GM21360 (cell line): Measurements from ENCODE around the gene GPR179.
A peak's percentile ranks its signal among the peaks of the same experiment; 100 is the strongest.
"Not testable (repeated sequence)": the region's sequence is repeated elsewhere in the genome, so short reads cannot be mapped to it uniquely, and the experiment has no call there.

Source experiments
- ATAC-seq: cut with Tn5 transposase; IDR thresholded peaks from one replicate; pipeline ENCODE4 v1.9.1; 2021; ENCODE audit warnings: mild to moderate bottlenecking, moderate library complexity; ENCODE audit not compliant: unreplicated experiment

Gene GPR179

GRCh38 chr17:38325221-38325851 lies 18.4 kb downstream of the GPR179 start:
- no peak for ATAC-seq

- no peak for ATAC-seq
Observed at GRCh38 chr17:38324772-38325171, 19.0 kb downstream of the GPR179 start.

DNA sequence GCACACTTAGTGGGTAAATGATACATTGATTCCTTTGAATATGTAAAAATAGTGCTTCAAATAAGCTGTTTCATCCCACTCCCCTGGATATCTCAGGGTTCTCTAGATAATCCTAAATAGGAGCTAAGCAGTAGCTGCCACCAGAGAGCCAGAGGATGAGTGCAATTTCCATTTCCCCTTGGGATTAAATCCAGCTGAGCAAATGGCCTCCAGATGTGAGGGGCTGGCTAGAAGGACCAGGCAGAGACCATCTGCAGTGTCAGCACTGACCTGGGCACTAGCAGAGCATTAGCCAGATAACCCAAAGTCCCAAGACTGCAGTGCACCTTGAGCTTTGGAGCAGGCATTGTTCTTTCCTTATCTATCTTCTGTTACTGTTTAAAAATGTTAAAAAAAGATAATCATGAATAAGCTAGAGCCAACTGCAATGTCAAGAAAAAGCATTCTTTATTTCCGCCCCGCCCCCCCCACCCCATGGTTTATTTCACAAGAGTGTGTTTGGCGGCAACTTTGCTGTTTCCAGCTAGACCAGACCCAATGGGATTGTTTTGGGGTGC lies 19.5 kb downstream of the GPR179 start:
- no peak for ATAC-seq

DNA sequence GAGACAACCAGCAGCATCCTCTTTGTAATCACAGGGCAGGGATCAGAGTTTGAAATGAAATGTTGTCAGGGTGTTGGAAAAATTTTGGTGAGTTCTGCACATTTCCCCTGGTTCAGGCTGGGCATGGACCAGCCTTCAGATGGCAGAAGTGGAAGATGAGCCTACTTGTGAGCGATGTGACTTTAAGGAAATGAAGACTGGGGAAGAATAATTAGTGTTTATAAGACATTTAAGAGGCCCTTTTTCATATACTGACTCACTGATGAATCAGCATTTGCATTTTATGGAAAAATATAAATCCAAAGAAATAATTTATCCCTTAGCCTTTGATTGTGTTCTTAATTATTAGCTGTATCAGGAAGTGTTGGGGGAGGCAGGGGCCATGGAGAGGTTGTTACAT lies 20.9 kb downstream of the GPR179 start:
- no peak for ATAC-seq

DNA sequence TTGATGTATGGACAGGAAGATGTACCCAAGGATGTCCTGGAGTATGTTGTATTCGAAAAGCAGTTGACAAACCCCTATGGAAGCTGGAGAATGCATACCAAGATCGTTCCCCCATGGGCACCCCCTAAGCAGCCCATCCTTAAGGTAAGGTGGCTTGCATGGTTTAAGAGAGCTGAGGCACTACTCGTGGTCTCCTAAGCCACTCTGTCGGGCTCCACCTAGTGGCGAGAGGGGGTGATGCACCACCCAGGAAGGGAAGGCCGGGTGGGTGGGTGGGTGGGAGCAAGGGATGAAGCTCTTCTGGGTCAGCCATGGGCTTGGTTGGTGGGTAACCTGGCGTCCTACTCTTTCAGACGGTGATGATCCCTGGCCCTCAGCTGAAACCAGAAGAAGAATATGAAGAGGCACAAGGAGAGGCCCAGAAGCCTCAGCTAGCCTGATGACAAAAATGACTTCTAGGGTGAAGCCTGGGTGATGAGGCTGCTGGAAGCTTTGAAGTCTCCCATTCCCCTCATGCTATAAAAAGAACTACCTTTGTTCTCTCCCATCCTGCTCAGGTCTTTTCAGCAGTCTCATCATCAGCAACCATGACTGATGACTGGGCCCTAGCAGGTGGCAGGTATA lies 21.5 kb downstream of the GPR179 start:
- no peak for ATAC-seq

DNA sequence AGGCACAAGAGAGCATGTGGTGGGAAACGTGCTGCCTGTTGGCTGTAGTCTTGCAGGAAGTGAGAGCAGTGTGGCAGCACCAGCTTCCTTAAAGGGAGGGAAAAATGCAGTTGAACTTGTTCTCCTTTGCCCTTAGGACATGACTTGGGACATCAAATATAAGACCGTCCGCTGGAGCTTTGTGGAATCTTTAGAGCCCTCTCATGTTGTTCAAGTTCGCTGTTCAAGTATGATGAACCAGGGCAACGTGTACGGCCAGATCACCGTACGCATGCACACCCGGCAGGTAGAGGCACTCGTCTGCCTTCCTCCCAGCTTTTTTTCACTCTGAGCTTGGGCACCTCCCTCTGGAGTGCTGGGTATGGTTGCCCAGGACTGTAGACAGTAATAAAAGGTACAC lies 23.3 kb downstream of the GPR179 start:
- no peak for ATAC-seq

- no peak for ATAC-seq
Observed at GRCh38 chr17:38317081-38317480, 26.7 kb downstream of the GPR179 start.

GRCh38 chr17:38315497-38315896 lies 28.3 kb downstream of the GPR179 start:
- ATAC-seq, result no peak

GRCh38 chr17:38296834-38297517 lies 46.8 kb downstream of the GPR179 start, which contains the start of gene MRPL45:
Gene MRPL45 (plus strand): TSS chr17:38297168. CDS start chr17:38297184, 16 bp downstream.
- peak; percentile 94 for ATAC-seq

GRCh38 chr17:38295602-38296365 lies 48.0 kb downstream of the GPR179 start:
- ATAC-seq, result not testable (repeated sequence)

DNA sequence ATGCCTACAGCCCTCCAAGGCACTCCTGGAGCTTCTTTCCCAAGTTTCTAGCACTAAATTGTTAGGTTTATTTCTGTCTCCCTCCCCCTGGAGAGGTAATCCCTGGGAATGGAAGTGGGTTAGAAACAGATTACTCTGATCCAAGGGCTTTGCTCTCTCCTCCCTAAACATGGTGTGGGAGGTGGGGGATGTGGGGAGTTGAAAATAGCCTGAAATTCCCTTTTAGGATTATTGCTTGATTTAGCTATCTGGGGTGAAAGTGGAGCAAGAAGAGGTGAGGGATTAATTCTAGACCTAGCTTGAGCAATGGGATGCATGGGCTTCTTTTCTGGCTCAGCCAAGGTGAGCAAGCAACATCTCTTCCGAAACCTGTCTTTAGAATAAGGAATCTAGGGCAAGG lies 54.0 kb downstream of the GPR179 start:
- ATAC-seq, result not testable (repeated sequence)

DNA sequence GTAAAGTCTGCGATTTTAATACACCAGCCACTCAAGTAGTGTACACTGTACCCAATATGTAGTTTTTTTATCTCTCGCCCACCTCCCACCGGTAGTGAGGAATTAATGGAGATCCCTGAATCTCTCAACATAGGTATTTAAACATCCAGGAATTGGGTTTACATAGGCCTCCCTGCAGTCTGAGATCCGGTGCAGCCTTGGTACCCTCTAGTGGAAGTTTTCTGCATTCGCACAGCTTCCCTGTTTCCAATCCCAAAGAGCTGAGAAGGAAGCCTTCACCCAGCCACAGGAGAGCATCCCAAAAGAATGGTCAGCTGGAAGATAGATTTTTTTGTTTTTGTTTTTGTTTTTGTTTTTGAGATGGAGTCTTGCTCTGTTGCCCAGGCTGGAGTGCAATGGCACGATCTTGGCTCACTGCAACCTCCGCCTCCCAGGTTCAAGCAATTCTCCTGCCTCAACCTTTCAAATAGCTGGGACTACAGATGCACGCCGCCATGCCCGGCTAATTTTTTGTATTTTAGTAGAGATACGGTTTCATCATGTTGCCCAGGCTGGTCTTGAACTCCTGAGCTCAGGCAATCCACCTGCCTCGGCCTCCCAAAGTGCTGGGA lies 55.4 kb downstream of the GPR179 start:
- ATAC-seq, result not testable (repeated sequence)

DNA sequence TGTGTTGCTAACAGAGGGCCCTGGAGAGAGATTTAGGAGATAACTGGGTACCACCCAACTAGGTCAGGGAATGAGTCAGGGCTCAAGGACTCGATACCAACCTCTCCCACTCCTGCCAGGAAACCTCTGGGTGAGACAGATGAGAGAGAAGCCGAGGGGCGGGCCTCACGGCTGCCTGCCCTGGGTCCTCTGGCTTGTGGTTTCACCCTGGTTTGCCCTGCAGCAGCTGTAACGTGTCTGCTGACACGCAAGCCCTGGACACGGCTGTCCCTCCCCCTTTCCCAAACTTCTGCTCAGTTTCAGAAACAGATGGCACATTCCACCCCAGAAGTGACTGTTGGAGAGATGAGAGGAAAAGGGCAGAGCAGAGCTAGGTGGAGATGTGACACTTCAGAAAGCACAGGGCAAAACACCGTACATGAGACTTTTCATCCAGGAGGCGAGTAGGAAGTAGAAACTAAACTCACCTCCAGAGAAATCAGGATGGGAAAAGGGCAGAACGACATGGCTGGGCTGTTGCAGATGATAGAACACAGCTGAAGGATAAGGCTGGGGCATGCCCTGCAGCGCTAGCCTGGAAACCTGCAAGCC lies 57.2 kb downstream of the GPR179 start:
- ATAC-seq, result peak; percentile 54

DNA sequence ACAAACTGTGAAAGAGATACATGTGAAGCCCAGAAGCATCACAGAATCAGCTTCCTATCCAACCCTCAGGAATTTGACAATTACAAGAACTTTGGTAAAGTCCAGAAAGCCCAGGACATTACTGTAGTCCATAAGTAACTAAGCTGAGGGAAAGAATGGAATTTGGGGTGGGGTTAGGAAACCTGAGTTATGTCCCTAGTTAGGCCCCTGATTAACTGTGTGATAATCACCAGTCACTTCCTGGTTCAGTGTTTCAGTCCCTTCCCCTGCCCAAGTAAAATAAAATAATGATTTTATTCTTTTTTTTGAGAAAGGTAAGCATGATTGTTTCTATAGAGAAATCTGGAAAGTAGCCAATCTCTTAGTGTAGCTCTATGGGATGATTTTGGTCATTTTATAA lies 57.8 kb downstream of the GPR179 start:
- ATAC-seq, result not testable (repeated sequence)
